Neuronal stem cell (in vitro differentiated cells): ENCODE measurements around the gene TM2D1.

Experiments
- DNase-seq: peaks from one replicate; pipeline ENCODE4 v3.0.0-alpha.2; 2013; ENCODE audit warnings: low spot score
- H2AFZ ChIP-seq: one replicate; pipeline ENCODE4 v1.6.1; 2013; ENCODE audit warnings: mild to moderate bottlenecking, low read length, inconsistent platforms
- H2AK5ac ChIP-seq: 2 replicates; pipeline ENCODE4 v1.6.1; 2013; ENCODE audit warnings: low read depth, mild to moderate bottlenecking, inconsistent platforms, low read length, moderate library complexity, mixed read lengths
- H2BK120ac ChIP-seq: 2 replicates; pipeline ENCODE4 v1.6.1; 2013; ENCODE audit warnings: low read depth, mild to moderate bottlenecking, inconsistent platforms, low read length, moderate library complexity, mixed read lengths
- H2BK12ac ChIP-seq: one replicate; pipeline ENCODE4 v1.6.1; 2013; ENCODE audit warnings: low read length, inconsistent platforms
- H2BK15ac ChIP-seq: 2 replicates; pipeline ENCODE4 v1.6.1; 2013; ENCODE audit warnings: mild to moderate bottlenecking, low read length, inconsistent platforms, mixed read lengths
- H2BK5ac ChIP-seq: one replicate; pipeline ENCODE4 v1.6.1; 2013; ENCODE audit warnings: inconsistent platforms, mild to moderate bottlenecking, low read length, moderate library complexity
- H3K14ac ChIP-seq: one replicate; pipeline ENCODE4 v1.6.1; 2013; ENCODE audit warnings: low read length, inconsistent platforms
- H3K18ac ChIP-seq: 2 replicates; pipeline ENCODE4 v1.6.1; 2013; ENCODE audit warnings: low read length, inconsistent platforms
- H3K23ac ChIP-seq: 2 replicates; pipeline ENCODE4 v1.6.1; 2013; ENCODE audit warnings: low read depth, mild to moderate bottlenecking, mixed read lengths, low read length, inconsistent platforms; ENCODE audit not compliant: poor library complexity
- H3K27ac ChIP-seq: replicated peaks from 3 replicates; pipeline ENCODE4 v1.5.1; 2013; ENCODE audit warnings: low read length, inconsistent platforms
- H3K27me3 ChIP-seq, 3 experiments: 2 replicates each; pipeline ENCODE4 v1.6.1; 2013; ENCODE audit warnings: low read length in 3 of 3, mild to moderate bottlenecking in 2 of 3, inconsistent platforms in 1 of 3, low read depth in 1 of 3, mixed read lengths in 1 of 3, moderate library complexity in 1 of 3; ENCODE audit not compliant: control insufficient read depth in 3 of 3, insufficient read depth in 3 of 3
- H3K36me3 ChIP-seq, 2 donors: replicated peaks in 1 of 2; 2 replicates each; pipeline ENCODE4 v1.6.1; 2013; ENCODE audit warnings: low read length in 2 of 2; ENCODE audit not compliant: control insufficient read depth in 2 of 2, insufficient read depth in 2 of 2
- H3K4ac ChIP-seq: 2 replicates; pipeline ENCODE4 v1.6.1; 2013; ENCODE audit warnings: inconsistent platforms, mild to moderate bottlenecking, low read length, moderate library complexity
- H3K4me1 ChIP-seq, 2 donors: 1 replicate in 1 of 2; 2 replicates in 1 of 2; pipeline ENCODE4 v1.6.1; 2013; ENCODE audit warnings: low read length in 2 of 2, low read depth in 1 of 2; ENCODE audit not compliant: control insufficient read depth in 2 of 2, insufficient read depth in 1 of 2
- H3K4me2 ChIP-seq: one replicate; pipeline ENCODE4 v1.6.1; 2013; ENCODE audit warnings: mild to moderate bottlenecking, low read length, inconsistent platforms; ENCODE audit not compliant: insufficient read depth, poor library complexity, severe bottlenecking
- H3K4me3 ChIP-seq, 2 donors: 2 replicates each; pipeline ENCODE4 v1.5.1; 2013; ENCODE audit warnings: low read length in 2 of 2, mild to moderate bottlenecking in 2 of 2, inconsistent platforms in 1 of 2, moderate library complexity in 1 of 2
- H3K79me1 ChIP-seq: one replicate; pipeline ENCODE4 v1.6.1; 2013; ENCODE audit warnings: low read depth, mild to moderate bottlenecking, inconsistent platforms, low read length, moderate library complexity
- H3K9ac ChIP-seq: one replicate; pipeline ENCODE4 v1.6.1; 2013; ENCODE audit warnings: mild to moderate bottlenecking, low read depth, low read length, inconsistent platforms; ENCODE audit not compliant: poor library complexity
- H3K9me3 ChIP-seq, 2 donors: replicated peaks in 1 of 2; 2 replicates each; pipeline versions ENCODE3 to v1.6.1; 2013; ENCODE audit warnings: low read length in 2 of 2, mild to moderate bottlenecking in 2 of 2, inconsistent platforms in 1 of 2, low read depth in 1 of 2, mixed read lengths in 1 of 2, moderate library complexity in 1 of 2; ENCODE audit not compliant: control insufficient read depth in 2 of 2, insufficient read depth in 1 of 2
- H4K8ac ChIP-seq: one replicate; pipeline ENCODE4 v1.6.1; 2013; ENCODE audit warnings: low read depth, mild to moderate bottlenecking, inconsistent platforms, low read length, moderate library complexity
- H4K91ac ChIP-seq: one replicate; pipeline ENCODE4 v1.6.1; 2013; ENCODE audit warnings: low read length, low read depth, mild to moderate bottlenecking, inconsistent platforms; ENCODE audit not compliant: poor library complexity
- whole genome bisulfite sequencing, 2 donors: extraction: QIAGEN DNeasy Blood & Tissue Kit; methylation state at CpG; one replicate each; pipeline ENCODE4 v1.1.7; 2013; ENCODE audit warnings: missing lambda C conversion rate in 2 of 2, mixed read lengths in 1 of 2; ENCODE audit not compliant: insufficient read length in 2 of 2, insufficient replicate concordance in 1 of 2; ENCODE audit errors: extremely low coverage in 2 of 2; 5-methylcytosine and 5-hydroxymethylcytosine counted together

Gene TM2D1

GRCh38 chr1:61708953-61709907, 15.7 kb downstream of the TM2D1 start:
- H4K8ac ChIP-seq = no peak overlapping the region
- no peak overlapping the region for H4K91ac ChIP-seq
- no peak overlapping the region for H2BK12ac ChIP-seq
- DNase-seq = no peak
- no peak overlapping the region for H3K4ac ChIP-seq
- H3K9ac ChIP-seq = no peak overlapping the region
- H3K18ac ChIP-seq = no peak overlapping the region
- H3K9me3 ChIP-seq = no peaks in the 10 kb centered on the region
- no peaks in the 10 kb centered on the region for H3K4me1 ChIP-seq
- WGBS, 2 donors = no CpG with 5 or more reads among the region's 7 CpGs
- no peak overlapping the region for H2BK15ac ChIP-seq
- H3K27me3 ChIP-seq = no peaks in the 10 kb centered on the region
- no peak overlapping the region for H2BK5ac ChIP-seq
- no peak overlapping the region for H2AFZ ChIP-seq
- no peak overlapping the region for H2BK120ac ChIP-seq
- H3K36me3 ChIP-seq = peaks cover 2 to 52% of the 10 kb centered on the region in 2 donors
- H3K4me2 ChIP-seq = no peak overlapping the region
- H2AK5ac ChIP-seq = no peak overlapping the region
- peaks cover 2% of the 10 kb centered on the region for H3K79me1 ChIP-seq
- no peak overlapping the region for H3K27ac ChIP-seq
- no peak overlapping the region for H3K23ac ChIP-seq
- H3K4me3 ChIP-seq = no peak overlapping the region
- H3K14ac ChIP-seq = no peak overlapping the region

GRCh38 chr1:61699911-61700851, 24.8 kb downstream of the TM2D1 start:
- H3K36me3 ChIP-seq = peaks cover 5 to 48% of the 10 kb centered on the region in 2 donors
- WGBS, 2 donors = no CpG with 5 or more reads among the region's 3 CpGs

GRCh38 chr1:61692155-61692800, 32.7 kb downstream of the TM2D1 start:
- Histone ChIP-seq H3K4me1 (no peaks in the 10 kb centered on the region), H3K9ac (no peak overlapping the region), H3K14ac (no peak overlapping the region), H2BK120ac (no peak overlapping the region), H3K4me2 (no peak overlapping the region), H2BK12ac (no peak overlapping the region), H3K4me3 (no peak overlapping the region), H2BK5ac (no peak overlapping the region), H3K4ac (no peak overlapping the region), H3K36me3 (peaks cover 0 to 5% of the 10 kb centered on the region in 2 donors), H2AFZ (no peak overlapping the region), H3K27me3 (no peaks in the 10 kb centered on the region), H3K23ac (no peak overlapping the region), H3K79me1 (no peaks in the 10 kb centered on the region), H4K91ac (no peak overlapping the region), H4K8ac (no peak overlapping the region), H3K9me3 (no peaks in the 10 kb centered on the region), H3K18ac (no peak overlapping the region), H2BK15ac (no peak overlapping the region), H2AK5ac (no peak overlapping the region), H3K27ac (no peak overlapping the region)
- DNase-seq = no peak
- WGBS, 2 donors = no CpG with 5 or more reads among the region's 3 CpGs

More at GRCh38 chr1:61699911-61700851, 24.8 kb downstream of the TM2D1 start:
- Histone ChIP-seq H3K23ac (no peak overlapping the region), H3K79me1 (no peaks in the 10 kb centered on the region), H2BK120ac (no peak overlapping the region), H3K27me3 (no peaks in the 10 kb centered on the region), H2BK12ac (no peak overlapping the region), H3K4ac (no peak overlapping the region), H3K4me2 (no peak overlapping the region), H2AFZ (no peak overlapping the region), H3K4me1 (no peaks in the 10 kb centered on the region), H3K18ac (no peak overlapping the region), H3K4me3 (no peak overlapping the region), H3K14ac (no peak overlapping the region), H2AK5ac (no peak overlapping the region), H2BK5ac (no peak overlapping the region), H4K91ac (no peak overlapping the region), H3K9me3 (no peaks in the 10 kb centered on the region), H2BK15ac (no peak overlapping the region), H3K9ac (no peak overlapping the region), H3K27ac (no peak overlapping the region), H4K8ac (no peak overlapping the region)
- DNase-seq = no peak
